GM23338 (cell line): ENCODE measurements around the gene PPP1R14B.
A peak's percentile ranks its signal among the peaks of the same experiment; 100 is the strongest.

ENCODE experiments used
- CREB1 ChIP-seq: fragments of 250-450 bp; sonication (Bioruptor Pico); IDR thresholded peaks from 2 replicates; pipeline ENCODE4 v1.5.0; 2020; ENCODE audit warnings: low read depth, mild to moderate bottlenecking, moderate library complexity
- CTCF ChIP-seq, 2 experiments: fragments of 200-600 bp in 1 of 2; sonication (generic) in 1 of 2; conservative IDR thresholded peaks; 2 replicates each; pipeline versions ENCODE4 v1.5.1 to v1.6.1; 2016 to 2017; ENCODE audit warnings: antibody characterized with exemption in 2 of 2, low read depth in 2 of 2, mild to moderate bottlenecking in 2 of 2, moderate library complexity in 1 of 2
- EZH2 ChIP-seq: fragments of 200-600 bp; sonication (generic); IDR thresholded peaks from one replicate; pipeline ENCODE4 v1.8.0; 2017; ENCODE audit warnings: antibody characterized with exemption, mild to moderate bottlenecking, low read depth; ENCODE audit not compliant: unreplicated experiment
- EZH2phosphoT487 ChIP-seq: fragments of 200-600 bp; sonication (generic); IDR thresholded peaks from one replicate; pipeline ENCODE4 v1.8.1; 2018; ENCODE audit warnings: antibody characterized with exemption; ENCODE audit not compliant: unreplicated experiment
- JUNB ChIP-seq: IDR thresholded peaks from one replicate; pipeline ENCODE4 v1.6.1; 2016; ENCODE audit warnings: antibody characterized with exemption; ENCODE audit not compliant: unreplicated experiment
- NANOG ChIP-seq: IDR thresholded peaks from 2 replicates; pipeline ENCODE4 v1.6.1; 2016; ENCODE audit warnings: antibody characterized with exemption, borderline replicate concordance
- POLR2AphosphoS5 ChIP-seq: IDR thresholded peaks from 2 replicates; pipeline ENCODE4 v1.6.1; 2016; ENCODE audit warnings: antibody characterized with exemption, low read depth
- STAT1 ChIP-seq: IDR thresholded peaks from one replicate; pipeline ENCODE4 v1.6.1; 2016; ENCODE audit warnings: antibody characterized with exemption; ENCODE audit not compliant: unreplicated experiment
- ZNF114 ChIP-seq: fragments of 250-450 bp; sonication (Bioruptor Pico); IDR thresholded peaks from 2 replicates; pipeline ENCODE4 v1.5.0; 2020; ENCODE audit warnings: mild to moderate bottlenecking, moderate library complexity
- ZNF331 ChIP-seq: fragments of 250-450 bp; sonication (Bioruptor Pico); IDR thresholded peaks from 2 replicates; pipeline ENCODE4 v1.5.0; 2020; ENCODE audit warnings: low read depth, mild to moderate bottlenecking, moderate library complexity
- TF ChIP-seq, protein P1 (sequence below): IDR thresholded peaks from one replicate; pipeline ENCODE4 v1.6.1; 2018; ENCODE audit warnings: antibody characterized with exemption; ENCODE audit not compliant: unreplicated experiment
- TF ChIP-seq, protein P2 (sequence below): IDR thresholded peaks from 2 replicates; pipeline ENCODE4 v1.6.1; 2016; ENCODE audit warnings: antibody characterized with exemption
- TF ChIP-seq, protein P3 (sequence below): fragments of 250-450 bp; sonication (Bioruptor Pico); IDR thresholded peaks from 2 replicates; pipeline ENCODE4 v1.5.0; 2020; ENCODE audit warnings: mild to moderate bottlenecking, moderate library complexity

DNA sequence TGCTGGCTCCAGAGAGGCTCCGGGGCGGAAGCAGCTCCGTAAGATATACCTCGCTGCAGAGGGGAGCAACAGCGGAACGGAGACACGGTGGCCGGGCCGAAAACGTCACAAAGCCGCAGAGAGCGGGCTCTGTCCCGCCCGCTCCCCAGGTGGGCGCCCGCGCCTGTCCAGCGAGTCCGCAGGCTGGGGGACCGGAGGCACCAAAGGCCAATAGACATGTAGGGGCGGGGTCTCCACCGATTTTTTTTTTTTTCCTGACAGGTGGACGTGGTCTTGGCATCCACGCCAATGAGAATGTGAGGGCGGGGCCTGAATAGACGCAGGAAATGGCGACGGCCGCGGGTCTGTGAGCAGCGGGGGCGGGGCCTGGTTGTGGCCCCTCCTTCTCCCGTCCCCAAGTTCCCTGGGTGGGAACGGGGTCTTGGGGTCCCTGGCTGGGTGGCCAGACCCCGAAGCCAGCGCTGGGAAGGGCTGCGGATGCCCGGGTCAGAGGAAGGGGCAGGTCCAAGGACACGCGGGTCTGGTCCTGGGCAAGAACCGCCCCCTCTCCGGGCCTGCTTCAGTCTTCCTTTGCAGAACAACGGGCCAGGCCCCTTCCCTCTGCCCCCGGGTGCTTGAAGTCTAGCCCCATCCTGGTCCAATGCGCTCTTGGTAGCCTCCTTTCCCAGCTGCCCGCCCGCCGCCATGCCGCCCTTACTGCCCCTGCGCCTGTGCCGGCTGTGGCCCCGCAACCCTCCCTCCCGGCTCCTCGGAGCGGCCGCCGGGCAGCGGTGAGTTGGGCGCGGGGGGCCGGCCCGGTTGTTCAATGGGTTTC, 16.4 kb downstream of the PPP1R14B start, which contains the start of gene DNAJC4:
- TF ChIP-seq CREB1 (CRISPR knock-in tag) (no peak; the same call in 1 of the 2 replicates), CTCF (conservative IDR thresholded peaks at IDR 0.05; ENCODE audit: low read depth in 2 of 2) (no peak), POLR2AphosphoS5 (peak; percentile 85), EZH2 (no peak), EZH2phosphoT487 (no peak), STAT1 (no peak), NANOG (no peak), JUNB (no peak), ZNF114 (CRISPR knock-in tag) (no peak), ZNF331 (CRISPR knock-in tag) (no peak)
- TF ChIP-seq, protein P1, sequence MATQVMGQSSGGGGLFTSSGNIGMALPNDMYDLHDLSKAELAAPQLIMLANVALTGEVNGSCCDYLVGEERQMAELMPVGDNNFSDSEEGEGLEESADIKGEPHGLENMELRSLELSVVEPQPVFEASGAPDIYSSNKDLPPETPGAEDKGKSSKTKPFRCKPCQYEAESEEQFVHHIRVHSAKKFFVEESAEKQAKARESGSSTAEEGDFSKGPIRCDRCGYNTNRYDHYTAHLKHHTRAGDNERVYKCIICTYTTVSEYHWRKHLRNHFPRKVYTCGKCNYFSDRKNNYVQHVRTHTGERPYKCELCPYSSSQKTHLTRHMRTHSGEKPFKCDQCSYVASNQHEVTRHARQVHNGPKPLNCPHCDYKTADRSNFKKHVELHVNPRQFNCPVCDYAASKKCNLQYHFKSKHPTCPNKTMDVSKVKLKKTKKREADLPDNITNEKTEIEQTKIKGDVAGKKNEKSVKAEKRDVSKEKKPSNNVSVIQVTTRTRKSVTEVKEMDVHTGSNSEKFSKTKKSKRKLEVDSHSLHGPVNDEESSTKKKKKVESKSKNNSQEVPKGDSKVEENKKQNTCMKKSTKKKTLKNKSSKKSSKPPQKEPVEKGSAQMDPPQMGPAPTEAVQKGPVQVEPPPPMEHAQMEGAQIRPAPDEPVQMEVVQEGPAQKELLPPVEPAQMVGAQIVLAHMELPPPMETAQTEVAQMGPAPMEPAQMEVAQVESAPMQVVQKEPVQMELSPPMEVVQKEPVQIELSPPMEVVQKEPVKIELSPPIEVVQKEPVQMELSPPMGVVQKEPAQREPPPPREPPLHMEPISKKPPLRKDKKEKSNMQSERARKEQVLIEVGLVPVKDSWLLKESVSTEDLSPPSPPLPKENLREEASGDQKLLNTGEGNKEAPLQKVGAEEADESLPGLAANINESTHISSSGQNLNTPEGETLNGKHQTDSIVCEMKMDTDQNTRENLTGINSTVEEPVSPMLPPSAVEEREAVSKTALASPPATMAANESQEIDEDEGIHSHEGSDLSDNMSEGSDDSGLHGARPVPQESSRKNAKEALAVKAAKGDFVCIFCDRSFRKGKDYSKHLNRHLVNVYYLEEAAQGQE: no peak
- TF ChIP-seq, protein P2, sequence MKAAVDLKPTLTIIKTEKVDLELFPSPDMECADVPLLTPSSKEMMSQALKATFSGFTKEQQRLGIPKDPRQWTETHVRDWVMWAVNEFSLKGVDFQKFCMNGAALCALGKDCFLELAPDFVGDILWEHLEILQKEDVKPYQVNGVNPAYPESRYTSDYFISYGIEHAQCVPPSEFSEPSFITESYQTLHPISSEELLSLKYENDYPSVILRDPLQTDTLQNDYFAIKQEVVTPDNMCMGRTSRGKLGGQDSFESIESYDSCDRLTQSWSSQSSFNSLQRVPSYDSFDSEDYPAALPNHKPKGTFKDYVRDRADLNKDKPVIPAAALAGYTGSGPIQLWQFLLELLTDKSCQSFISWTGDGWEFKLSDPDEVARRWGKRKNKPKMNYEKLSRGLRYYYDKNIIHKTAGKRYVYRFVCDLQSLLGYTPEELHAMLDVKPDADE: no peak
- TF ChIP-seq, protein P3, sequence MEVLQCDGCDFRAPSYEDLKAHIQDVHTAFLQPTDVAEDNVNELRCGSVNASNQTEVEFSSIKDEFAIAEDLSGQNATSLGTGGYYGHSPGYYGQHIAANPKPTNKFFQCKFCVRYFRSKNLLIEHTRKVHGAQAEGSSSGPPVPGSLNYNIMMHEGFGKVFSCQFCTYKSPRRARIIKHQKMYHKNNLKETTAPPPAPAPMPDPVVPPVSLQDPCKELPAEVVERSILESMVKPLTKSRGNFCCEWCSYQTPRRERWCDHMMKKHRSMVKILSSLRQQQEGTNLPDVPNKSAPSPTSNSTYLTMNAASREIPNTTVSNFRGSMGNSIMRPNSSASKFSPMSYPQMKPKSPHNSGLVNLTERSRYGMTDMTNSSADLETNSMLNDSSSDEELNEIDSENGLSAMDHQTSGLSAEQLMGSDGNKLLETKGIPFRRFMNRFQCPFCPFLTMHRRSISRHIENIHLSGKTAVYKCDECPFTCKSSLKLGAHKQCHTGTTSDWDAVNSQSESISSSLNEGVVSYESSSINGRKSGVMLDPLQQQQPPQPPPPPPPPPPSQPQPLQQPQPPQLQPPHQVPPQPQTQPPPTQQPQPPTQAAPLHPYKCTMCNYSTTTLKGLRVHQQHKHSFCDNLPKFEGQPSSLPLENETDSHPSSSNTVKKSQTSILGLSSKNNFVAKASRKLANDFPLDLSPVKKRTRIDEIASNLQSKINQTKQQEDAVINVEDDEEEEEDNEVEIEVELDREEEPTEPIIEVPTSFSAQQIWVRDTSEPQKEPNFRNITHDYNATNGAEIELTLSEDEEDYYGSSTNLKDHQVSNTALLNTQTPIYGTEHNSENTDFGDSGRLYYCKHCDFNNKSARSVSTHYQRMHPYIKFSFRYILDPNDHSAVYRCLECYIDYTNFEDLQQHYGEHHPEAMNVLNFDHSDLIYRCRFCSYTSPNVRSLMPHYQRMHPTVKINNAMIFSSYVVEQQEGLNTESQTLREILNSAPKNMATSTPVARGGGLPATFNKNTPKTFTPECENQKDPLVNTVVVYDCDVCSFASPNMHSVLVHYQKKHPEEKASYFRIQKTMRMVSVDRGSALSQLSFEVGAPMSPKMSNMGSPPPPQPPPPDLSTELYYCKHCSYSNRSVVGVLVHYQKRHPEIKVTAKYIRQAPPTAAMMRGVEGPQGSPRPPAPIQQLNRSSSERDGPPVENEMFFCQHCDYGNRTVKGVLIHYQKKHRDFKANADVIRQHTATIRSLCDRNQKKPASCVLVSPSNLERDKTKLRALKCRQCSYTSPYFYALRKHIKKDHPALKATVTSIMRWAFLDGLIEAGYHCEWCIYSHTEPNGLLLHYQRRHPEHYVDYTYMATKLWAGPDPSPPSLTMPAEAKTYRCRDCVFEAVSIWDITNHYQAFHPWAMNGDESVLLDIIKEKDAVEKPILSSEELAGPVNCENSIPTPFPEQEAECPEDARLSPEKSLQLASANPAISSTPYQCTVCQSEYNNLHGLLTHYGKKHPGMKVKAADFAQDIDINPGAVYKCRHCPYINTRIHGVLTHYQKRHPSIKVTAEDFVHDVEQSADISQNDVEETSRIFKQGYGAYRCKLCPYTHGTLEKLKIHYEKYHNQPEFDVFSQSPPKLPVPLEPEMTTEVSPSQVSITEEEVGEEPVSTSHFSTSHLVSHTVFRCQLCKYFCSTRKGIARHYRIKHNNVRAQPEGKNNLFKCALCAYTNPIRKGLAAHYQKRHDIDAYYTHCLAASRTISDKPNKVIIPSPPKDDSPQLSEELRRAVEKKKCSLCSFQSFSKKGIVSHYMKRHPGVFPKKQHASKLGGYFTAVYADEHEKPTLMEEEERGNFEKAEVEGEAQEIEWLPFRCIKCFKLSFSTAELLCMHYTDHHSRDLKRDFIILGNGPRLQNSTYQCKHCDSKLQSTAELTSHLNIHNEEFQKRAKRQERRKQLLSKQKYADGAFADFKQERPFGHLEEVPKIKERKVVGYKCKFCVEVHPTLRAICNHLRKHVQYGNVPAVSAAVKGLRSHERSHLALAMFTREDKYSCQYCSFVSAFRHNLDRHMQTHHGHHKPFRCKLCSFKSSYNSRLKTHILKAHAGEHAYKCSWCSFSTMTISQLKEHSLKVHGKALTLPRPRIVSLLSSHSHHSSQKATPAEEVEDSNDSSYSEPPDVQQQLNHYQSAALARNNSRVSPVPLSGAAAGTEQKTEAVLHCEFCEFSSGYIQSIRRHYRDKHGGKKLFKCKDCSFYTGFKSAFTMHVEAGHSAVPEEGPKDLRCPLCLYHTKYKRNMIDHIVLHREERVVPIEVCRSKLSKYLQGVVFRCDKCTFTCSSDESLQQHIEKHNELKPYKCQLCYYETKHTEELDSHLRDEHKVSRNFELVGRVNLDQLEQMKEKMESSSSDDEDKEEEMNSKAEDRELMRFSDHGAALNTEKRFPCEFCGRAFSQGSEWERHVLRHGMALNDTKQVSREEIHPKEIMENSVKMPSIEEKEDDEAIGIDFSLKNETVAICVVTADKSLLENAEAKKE (CRISPR knock-in tag): no peak
